HG02885 (cell line): ENCODE measurements around the gene STARD3.
"Not testable (repeated sequence)": the region's sequence is repeated elsewhere in the genome, so short reads cannot be mapped to it uniquely, and the experiment has no call there.

Experiments used
- ATAC-seq: cut with Tn5 transposase; IDR thresholded peaks from one replicate; pipeline ENCODE4 v1.9.1; 2021; ENCODE audit warnings: mild to moderate bottlenecking; ENCODE audit not compliant: unreplicated experiment, poor library complexity

Gene STARD3

GRCh38 chr17:39706383-39706782 is 69.4 kb downstream of the STARD3 start:
- ATAC-seq = no peak

- ATAC-seq = no peak
Observed at GRCh38 chr17:39706921-39707337, 70.0 kb downstream of the STARD3 start.

- ATAC-seq = no peak
Observed at GRCh38 chr17:39709319-39709997, 72.5 kb downstream of the STARD3 start.

GRCh38 chr17:39709998-39710964 is 73.3 kb downstream of the STARD3 start:
- no peak for ATAC-seq

GRCh38 chr17:39711071-39711470 is 74.1 kb downstream of the STARD3 start:
- ATAC-seq = not testable (repeated sequence)

- no peak for ATAC-seq
Observed at GRCh38 chr17:39711851-39712250, 74.9 kb downstream of the STARD3 start.
